H9 (cell line): ENCODE data around the gene CST9L. TPM values are rescaled to one million over a fixed set of nuclear protein-coding genes. Genes with fewer than 3 reads are reported as not detected.

ENCODE experiments used
- DNase-seq: peaks from one replicate; pipeline ENCODE4 v3.0.0-alpha.2; 2017
- H2AFZ ChIP-seq: one replicate; pipeline ENCODE4 v1.6.1; 2013; ENCODE audit warnings: mild to moderate bottlenecking, low read length, control low read depth, moderate library complexity
- H2AK5ac ChIP-seq: 2 replicates; pipeline ENCODE4 v1.6.1; 2013; ENCODE audit warnings: low read length, control low read depth, mixed read lengths; ENCODE audit not compliant: insufficient read length
- H2BK120ac ChIP-seq: one replicate; pipeline ENCODE4 v1.6.1; 2013; ENCODE audit warnings: low read depth, mild to moderate bottlenecking, low read length, control low read depth, inconsistent platforms; ENCODE audit not compliant: poor library complexity, severe bottlenecking
- H2BK12ac ChIP-seq: 2 replicates; pipeline ENCODE4 v1.6.1; 2013; ENCODE audit warnings: low read length, control low read depth, mixed read lengths, low read depth; ENCODE audit not compliant: insufficient read length
- H2BK15ac ChIP-seq: 2 replicates; pipeline ENCODE4 v1.6.1; 2013; ENCODE audit warnings: low read depth, low read length, control low read depth
- H2BK20ac ChIP-seq: one replicate; pipeline ENCODE4 v1.6.1; 2013; ENCODE audit warnings: low read depth, mild to moderate bottlenecking, low read length, control low read depth, inconsistent platforms; ENCODE audit not compliant: poor library complexity, severe bottlenecking
- H2BK5ac ChIP-seq: 2 replicates; pipeline ENCODE4 v1.6.1; 2013; ENCODE audit warnings: low read length, control low read depth, mixed read lengths; ENCODE audit not compliant: insufficient read length
- H3K14ac ChIP-seq: 2 replicates; pipeline ENCODE4 v1.6.1; 2013; ENCODE audit warnings: low read length, control low read depth; ENCODE audit not compliant: insufficient read depth
- H3K18ac ChIP-seq: 2 replicates; pipeline ENCODE4 v1.6.1; 2013; ENCODE audit warnings: low read depth, mild to moderate bottlenecking, mixed read lengths, low read length, control low read depth; ENCODE audit not compliant: insufficient read length
- H3K23ac ChIP-seq: 2 replicates; pipeline ENCODE4 v1.6.1; 2013; ENCODE audit warnings: low read length, control low read depth, mixed read lengths, low read depth; ENCODE audit not compliant: insufficient read length
- H3K23me2 ChIP-seq: 2 replicates; pipeline ENCODE4 v1.6.1; 2013; ENCODE audit warnings: low read depth, mild to moderate bottlenecking, mixed read lengths, low read length, control low read depth; ENCODE audit not compliant: insufficient read length, poor library complexity, severe bottlenecking
- H3K27ac ChIP-seq: 2 replicates; pipeline ENCODE4 v1.5.1; 2013; ENCODE audit warnings: low read length, control low read depth, mixed read lengths, low read depth; ENCODE audit not compliant: insufficient read length
- H3K27me3 ChIP-seq: 2 replicates; pipeline ENCODE4 v1.6.1; 2013; ENCODE audit warnings: low read length, control low read depth, inconsistent platforms; ENCODE audit not compliant: insufficient read depth
- H3K4ac ChIP-seq: 2 replicates; pipeline ENCODE4 v1.6.1; 2013; ENCODE audit warnings: low read depth, mild to moderate bottlenecking, control low read depth, inconsistent platforms, low read length, moderate library complexity
- H3K4me1 ChIP-seq: 2 replicates; pipeline ENCODE4 v1.6.1; 2013; ENCODE audit warnings: low read length, control low read depth, inconsistent platforms; ENCODE audit not compliant: insufficient read depth
- H3K4me2 ChIP-seq: 2 replicates; pipeline ENCODE4 v1.6.1; 2013; ENCODE audit warnings: low read length, control low read depth, mixed read lengths; ENCODE audit not compliant: insufficient read length, insufficient read depth
- H3K56ac ChIP-seq: 2 replicates; pipeline ENCODE4 v1.6.1; 2013; ENCODE audit warnings: low read depth, mild to moderate bottlenecking, mixed read lengths, low read length, control low read depth; ENCODE audit not compliant: insufficient read length
- H3K79me1 ChIP-seq: 2 replicates; pipeline ENCODE4 v1.6.1; 2013; ENCODE audit warnings: low read depth, mild to moderate bottlenecking, moderate library complexity, low read length, control low read depth, inconsistent platforms; ENCODE audit not compliant: insufficient read depth, poor library complexity, severe bottlenecking
- H3K79me2 ChIP-seq: 2 replicates; pipeline ENCODE4 v1.6.1; 2013; ENCODE audit warnings: low read length, control low read depth, inconsistent platforms; ENCODE audit not compliant: insufficient read depth
- H3K9ac ChIP-seq: 2 replicates; pipeline ENCODE4 v1.6.1; 2013; ENCODE audit warnings: low read length, control low read depth, mixed read lengths; ENCODE audit not compliant: insufficient read length; ENCODE audit errors: extremely low read depth
- H3K9me3 ChIP-seq: one replicate; pipeline ENCODE4 v1.6.1; 2013; ENCODE audit warnings: low read depth, low read length, inconsistent platforms; ENCODE audit not compliant: control insufficient read depth
- H3T11ph ChIP-seq: one replicate; pipeline ENCODE4 v1.6.1; 2013; ENCODE audit warnings: mild to moderate bottlenecking, low read length, control low read depth, inconsistent platforms
- H4K20me1 ChIP-seq: one replicate; pipeline ENCODE4 v1.6.1; 2013; ENCODE audit not compliant: control insufficient read depth, insufficient read length, insufficient read depth
- H4K5ac ChIP-seq: 2 replicates; pipeline ENCODE4 v1.6.1; 2013; ENCODE audit warnings: low read depth, mild to moderate bottlenecking, mixed read lengths, low read length, control low read depth; ENCODE audit not compliant: insufficient read length
- H4K8ac ChIP-seq: replicated peaks from 2 replicates; pipeline ENCODE4 v1.6.1; 2013; ENCODE audit warnings: low read length, control low read depth, mixed read lengths, low read depth; ENCODE audit not compliant: insufficient read length
- H4K91ac ChIP-seq: 2 replicates; pipeline ENCODE4 v1.6.1; 2013; ENCODE audit warnings: low read depth, mild to moderate bottlenecking, moderate library complexity, mixed read lengths, low read length, control low read depth; ENCODE audit not compliant: insufficient read length
- H3K27ac Mint-ChIP-seq, 3 experiments: 2 replicates in 2 of 3; 3 replicates in 1 of 3; pipeline ENCODE4 v1.8.0; 2020 to 2021; ENCODE audit warnings: mixed read lengths in 3 of 3, mild to moderate bottlenecking in 1 of 3, moderate library complexity in 1 of 3
- H3K27me3 Mint-ChIP-seq: 2 replicates; pipeline ENCODE4 v1.8.0; 2021; ENCODE audit warnings: low read depth, mild to moderate bottlenecking, moderate library complexity, mixed read lengths
- H3K36me3 Mint-ChIP-seq, 3 experiments: 2 replicates in 2 of 3; 3 replicates in 1 of 3; pipeline ENCODE4 v1.8.0; 2020 to 2021; ENCODE audit warnings: low read depth in 3 of 3, mixed read lengths in 3 of 3; ENCODE audit not compliant: insufficient read depth in 1 of 3
- H3K4me1 Mint-ChIP-seq, 2 experiments: 2 replicates each; pipeline ENCODE4 v1.8.0; 2020; ENCODE audit warnings: mixed read lengths in 2 of 2
- H3K4me3 Mint-ChIP-seq, 2 experiments: 2 replicates in 1 of 2; 3 replicates in 1 of 2; pipeline ENCODE4 v1.8.0; 2020 to 2021; ENCODE audit warnings: mild to moderate bottlenecking in 2 of 2, mixed read lengths in 2 of 2, moderate library complexity in 1 of 2
- H3K9me3 Mint-ChIP-seq, 2 experiments: 2 replicates in 1 of 2; 3 replicates in 1 of 2; pipeline ENCODE4 v1.8.0; 2020; ENCODE audit warnings: mild to moderate bottlenecking in 2 of 2, mixed read lengths in 2 of 2, moderate library complexity in 1 of 2
- CTCF ChIP-seq: fragments of 200-600 bp; sonication (generic); conservative IDR thresholded peaks from 3 replicates; pipeline ENCODE4 v1.8.0; 2021; ENCODE audit warnings: antibody characterized with exemption, mild to moderate bottlenecking
- WGBS: extraction: QIAGEN DNeasy Blood & Tissue Kit; methylation state at CpG from one replicate; pipeline ENCODE4 v1.1.7; 2013; ENCODE audit warnings: missing lambda C conversion rate, low lambda C conversion rate, mixed read lengths; ENCODE audit not compliant: insufficient read length; ENCODE audit errors: extremely low coverage; 5-methylcytosine and 5-hydroxymethylcytosine counted together
- total RNA-seq: library from RNA; stranded (reverse); gene quantifications from 2 replicates; pipeline ENCODE4 v1.2.1, GENCODE V29; 2021

The CST9L gene
- total RNA-seq, 1 experiment from 2014 or later = not detected

- no peaks in the 10 kb centered on the region for H3K27me3 ChIP-seq
- H2BK120ac ChIP-seq = no peak overlapping the region
- H3K4me3 Mint-ChIP-seq = no peak overlapping the region
- H3K23ac ChIP-seq = no peak overlapping the region
- H3K9me3 ChIP-seq = no peaks in the 10 kb centered on the region
- no peak overlapping the region for H3K9ac ChIP-seq
- H2BK5ac ChIP-seq = no peak overlapping the region
- 0 out of 2 replicates have a peak, but pooled peaks cover 2% of the 10 kb centered on the region for H3K27me3 Mint-ChIP-seq
- no peaks in the 10 kb centered on the region for H3K79me1 ChIP-seq
- TF ChIP-seq CTCF = no peak
- H4K8ac ChIP-seq = no peak overlapping the region
- no CpG with 5 or more reads among the region's 2 CpGs for WGBS
- no peaks in the 10 kb centered on the region for H4K20me1 ChIP-seq
- no peak overlapping the region for H3K4me2 ChIP-seq
- no peak overlapping the region for H3T11ph ChIP-seq
- no peaks in the 10 kb centered on the region for H3K23me2 ChIP-seq
- no peak overlapping the region for H3K27ac ChIP-seq
- H3K56ac ChIP-seq = no peak overlapping the region
- no peak overlapping the region for H4K5ac ChIP-seq
- DNase-seq = no peak
- no peaks in the 10 kb centered on the region for H3K4me1 ChIP-seq
- no peak overlapping the region for H3K14ac ChIP-seq
- H3K27ac Mint-ChIP-seq = no peak overlapping the region
- no peak overlapping the region for H3K4ac ChIP-seq
- no peaks in the 10 kb centered on the region for H3K36me3 Mint-ChIP-seq
- peaks cover 0 to 17% of the 10 kb centered on the region in 2 experiments; a peak in 2 of 4 replicates for H3K4me1 Mint-ChIP-seq
- H2AK5ac ChIP-seq = no peak overlapping the region
- H2BK20ac ChIP-seq = no peak overlapping the region
- H3K79me2 ChIP-seq = no peaks in the 10 kb centered on the region
- no peaks in the 10 kb centered on the region; a peak in 2 of 5 replicates for H3K9me3 Mint-ChIP-seq
- no peak overlapping the region for H4K91ac ChIP-seq
- no peak overlapping the region for H3K18ac ChIP-seq
- H2BK15ac ChIP-seq = no peak overlapping the region
- H2BK12ac ChIP-seq = no peak overlapping the region
- H2AFZ ChIP-seq = no peak overlapping the region
Measured at GRCh38 chr20:23596579-23597250, 28.4 kb upstream of the CST9L start.
